H1 (cell line): ENCODE data around the gene USP38. TPM values are rescaled to one million over a fixed set of nuclear protein-coding genes. Genes with fewer than 3 reads are reported as not detected.

Experiments
- CTCF ChIA-PET: fragments of 300-600 bp; sonication (Branson Sonifier 250); formaldehyde crosslinking; loops from one replicate; lab custom pipeline; 2021; ENCODE audit not compliant: partially characterized antibody; lab: Charles Lee
- POLR2A ChIA-PET: fragments of 300-600 bp; sonication (Branson Sonifier 250); formaldehyde crosslinking; loops from one replicate; lab custom pipeline; 2021; ENCODE audit warnings: inconsistent platforms; ENCODE audit not compliant: partially characterized antibody; lab: Charles Lee
- DNase-seq, 2 experiments: peaks; one replicate each; pipeline versions ENCODE4 v3.0.0 to v3.0.0-alpha.2; 2010 to 2022; ENCODE audit warnings: low spot score in 2 of 2, low read depth in 1 of 2, mixed read lengths in 1 of 2
- FAIRE-seq: peaks from 2 replicates; lab custom pipeline; 2011; peaks lifted over from hg19 to GRCh38; lab: Jason Lieb, UNC
- H2AFZ ChIP-seq: 2 replicates; pipeline ENCODE4 v1.8.1; 2012; ENCODE audit warnings: low read length, inconsistent platforms
- H2AK5ac ChIP-seq: 2 replicates; pipeline ENCODE4 v1.6.1; 2013; ENCODE audit warnings: low read depth, low read length
- H2BK120ac ChIP-seq: replicated peaks from 2 replicates; pipeline ENCODE3; 2013; ENCODE audit warnings: low read depth, low read length, inconsistent platforms
- H2BK12ac ChIP-seq: 2 replicates; pipeline ENCODE4 v1.6.1; 2013; ENCODE audit warnings: low read depth, low read length
- H2BK15ac ChIP-seq: 2 replicates; pipeline ENCODE4 v1.6.1; 2013; ENCODE audit warnings: low read length
- H2BK20ac ChIP-seq: 2 replicates; pipeline ENCODE4 v1.6.1; 2013; ENCODE audit warnings: low read length
- H2BK5ac ChIP-seq: 2 replicates; pipeline ENCODE4 v1.6.1; 2013; ENCODE audit warnings: low read depth, low read length
- H3K14ac ChIP-seq: 2 replicates; pipeline ENCODE4 v1.6.1; 2013; ENCODE audit warnings: inconsistent platforms; ENCODE audit not compliant: insufficient read length
- H3K18ac ChIP-seq: 2 replicates; pipeline ENCODE4 v1.6.1; 2013; ENCODE audit warnings: low read length; ENCODE audit errors: extremely low read depth
- H3K23ac ChIP-seq: 2 replicates; pipeline ENCODE4 v1.6.1; 2013; ENCODE audit warnings: inconsistent platforms; ENCODE audit not compliant: insufficient read length
- H3K23me2 ChIP-seq: 2 replicates; pipeline ENCODE4 v1.6.1; 2013; ENCODE audit warnings: low read depth, low read length
- H3K27ac ChIP-seq: 2 replicates; pipeline ENCODE4 v1.6.1; 2011; ENCODE audit warnings: low read depth, low read length, inconsistent platforms
- H3K27me3 ChIP-seq, 4 experiments: replicated peaks in 1 of 4; 1 replicate in 1 of 4; 2 replicates in 3 of 4; pipeline versions ENCODE4 v1.6.1 to v1.8.1; 2011 to 2013; ENCODE audit warnings: low read length in 3 of 4, mild to moderate bottlenecking in 3 of 4, inconsistent platforms in 2 of 4, mixed read lengths in 2 of 4, moderate library complexity in 1 of 4; ENCODE audit not compliant: control insufficient read depth in 3 of 4, insufficient read depth in 3 of 4; ENCODE audit errors: extremely low read depth in 1 of 4
- H3K36me3 ChIP-seq, 4 experiments: 2 replicates each; pipeline versions ENCODE4 v1.6.1 to v1.8.1; 2011 to 2013; ENCODE audit warnings: mild to moderate bottlenecking in 4 of 4, low read length in 3 of 4, moderate library complexity in 2 of 4, control low read depth in 1 of 4, inconsistent platforms in 1 of 4; ENCODE audit not compliant: insufficient read depth in 4 of 4, control insufficient read depth in 2 of 4
- H3K4ac ChIP-seq: replicated peaks from 2 replicates; pipeline ENCODE3; 2013; ENCODE audit warnings: low read length, low read depth, mixed read lengths, inconsistent platforms; ENCODE audit not compliant: insufficient read length
- H3K4me1 ChIP-seq, 4 experiments: replicated peaks in 1 of 4; 1 replicate in 1 of 4; 2 replicates in 3 of 4; pipeline versions ENCODE4 v1.6.1 to v1.8.1; 2011 to 2013; ENCODE audit warnings: low read length in 3 of 4, inconsistent platforms in 2 of 4, mixed read lengths in 1 of 4; ENCODE audit not compliant: insufficient read depth in 4 of 4, control insufficient read depth in 3 of 4
- H3K4me2 ChIP-seq, 2 experiments: 2 replicates each; pipeline versions ENCODE4 v1.6.1 to v1.8.1; 2011 to 2013; ENCODE audit warnings: low read depth in 2 of 2, low read length in 2 of 2, control low read depth in 1 of 2, inconsistent platforms in 1 of 2, mild to moderate bottlenecking in 1 of 2; ENCODE audit not compliant: insufficient read depth in 1 of 2
- H3K4me3 ChIP-seq, 4 experiments: fragments of 200-600, 300-600 bp in 1 of 4; sonication (generic), shearing (Covaris generic), sonication (Bioruptor Twin) in 1 of 4; 2 replicates each; pipeline versions ENCODE4 v1.5.1 to v1.8.1; 2011 to 2016; ENCODE audit warnings: low read length in 4 of 4, low read depth in 3 of 4, control low read depth in 2 of 4, inconsistent platforms in 2 of 4, mild to moderate bottlenecking in 2 of 4, mixed read lengths in 1 of 4, moderate library complexity in 1 of 4; ENCODE audit not compliant: insufficient read depth in 2 of 4; ENCODE audit errors: extremely low read depth in 1 of 4
- H3K56ac ChIP-seq: replicated peaks from 2 replicates; pipeline ENCODE3; 2013; ENCODE audit warnings: low read depth, mild to moderate bottlenecking, mixed read lengths, low read length, inconsistent platforms; ENCODE audit not compliant: insufficient read length
- H3K79me1 ChIP-seq: 2 replicates; pipeline ENCODE4 v1.6.1; 2013; ENCODE audit warnings: low read depth, low read length, control low read depth
- H3K79me2 ChIP-seq, 2 experiments: 2 replicates each; pipeline versions ENCODE4 v1.6.1 to v1.8.1; 2012 to 2013; ENCODE audit warnings: low read length in 2 of 2, mild to moderate bottlenecking in 2 of 2, inconsistent platforms in 1 of 2; ENCODE audit not compliant: insufficient read depth in 2 of 2, control insufficient read depth in 1 of 2
- H3K9ac ChIP-seq, 4 experiments: replicated peaks in 1 of 4; 1 replicate in 1 of 4; 2 replicates in 3 of 4; pipeline versions ENCODE4 v1.6.1 to v1.8.1; 2011 to 2013; ENCODE audit warnings: low read depth in 3 of 4, low read length in 3 of 4, control low read depth in 2 of 4, mild to moderate bottlenecking in 2 of 4, moderate library complexity in 2 of 4, inconsistent platforms in 1 of 4; ENCODE audit errors: extremely low read depth in 1 of 4
- H3K9me3 ChIP-seq, 2 experiments: 2 replicates each; pipeline versions ENCODE4 v1.6.1 to v1.8.1; 2012 to 2013; ENCODE audit warnings: mild to moderate bottlenecking in 2 of 2, moderate library complexity in 2 of 2, control low read depth in 1 of 2, inconsistent platforms in 1 of 2, low read depth in 1 of 2, low read length in 1 of 2, mixed read lengths in 1 of 2; ENCODE audit not compliant: insufficient read depth in 2 of 2
- H4K20me1 ChIP-seq, 2 experiments: replicated peaks in 1 of 2; 2 replicates each; pipeline versions ENCODE3 to v1.8.1; 2011 to 2013; ENCODE audit warnings: inconsistent platforms in 2 of 2, low read length in 2 of 2, mild to moderate bottlenecking in 1 of 2; ENCODE audit not compliant: insufficient read depth in 2 of 2, control insufficient read depth in 1 of 2
- H4K5ac ChIP-seq: 2 replicates; pipeline ENCODE4 v1.6.1; 2013; ENCODE audit warnings: low read length, low read depth, mixed read lengths, inconsistent platforms; ENCODE audit not compliant: insufficient read length
- H4K8ac ChIP-seq: 2 replicates; pipeline ENCODE4 v1.8.0; 2013; ENCODE audit warnings: mild to moderate bottlenecking, moderate library complexity, low read length, inconsistent platforms; ENCODE audit not compliant: insufficient read depth; ENCODE audit errors: extremely low read depth
- H4K91ac ChIP-seq: replicated peaks from 2 replicates; pipeline ENCODE3; 2013; ENCODE audit warnings: low read length, mixed read lengths, inconsistent platforms; ENCODE audit not compliant: insufficient read length
- ATF3 ChIP-seq: IDR thresholded peaks from 2 replicates; pipeline ENCODE4 v1.6.1; 2011; ENCODE audit warnings: low read depth, mild to moderate bottlenecking, low read length; ENCODE audit not compliant: insufficient read depth
- CREB1 ChIP-seq: IDR thresholded peaks from 2 replicates; pipeline ENCODE4 v1.6.1; 2012; ENCODE audit warnings: inconsistent platforms
- EZH2 ChIP-seq: fragments of 200-600 bp; sonication (generic); IDR thresholded peaks from 2 replicates; pipeline ENCODE4 v1.7.1; 2012; ENCODE audit warnings: low read depth, mild to moderate bottlenecking, moderate library complexity, low read length, inconsistent platforms; ENCODE audit not compliant: severe bottlenecking
- FOSL1 ChIP-seq: IDR thresholded peaks from 2 replicates; pipeline ENCODE4 v1.6.1; 2011; ENCODE audit warnings: mild to moderate bottlenecking, low read depth, low read length, moderate library complexity; ENCODE audit not compliant: insufficient read depth
- MAFK ChIP-seq: IDR thresholded peaks from 2 replicates; pipeline ENCODE4 v1.6.1; 2012; ENCODE audit warnings: low read depth, mild to moderate bottlenecking, improper control_type of control experiment, low read length
- SAP30 ChIP-seq: fragments of 300-600 bp; sonication (generic); IDR thresholded peaks from 2 replicates; pipeline ENCODE4 v1.7.1; 2012; ENCODE audit warnings: low read length, moderate library complexity, mild to moderate bottlenecking, inconsistent platforms; ENCODE audit not compliant: insufficient read depth, insufficient replicate concordance
- SIN3A ChIP-seq, 2 experiments: IDR thresholded peaks in 1 of 2; conservative IDR thresholded peaks in 1 of 2; 2 replicates each; pipeline ENCODE4 v1.6.1; 2011 to 2012; ENCODE audit warnings: low read length in 2 of 2, improper control_type of control experiment in 1 of 2, low read depth in 1 of 2, mild to moderate bottlenecking in 1 of 2
- SP4 ChIP-seq: IDR thresholded peaks from 2 replicates; pipeline ENCODE4 v1.6.1; 2012; ENCODE audit warnings: low read length, inconsistent platforms
- WGBS, 2 experiments: shearing (Covaris generic) in 1 of 2; methylation state at CpG; one replicate each; pipeline versions ENCODE4 v1.1.6 to v1.1.7; 2013 to 2015; ENCODE audit warnings: low lambda C conversion rate in 2 of 2, mixed read lengths in 2 of 2, inconsistent platforms in 1 of 2, low coverage in 1 of 2, missing lambda C conversion rate in 1 of 2; ENCODE audit not compliant: insufficient replicate concordance in 2 of 2, insufficient coverage in 1 of 2, insufficient read length in 1 of 2; ENCODE audit errors: extremely low coverage in 1 of 2, missing lambda C conversion rate in 1 of 2; 5-methylcytosine and 5-hydroxymethylcytosine counted together
- polyA plus RNA-seq, 7 experiments: library from polyadenylated mRNA; depleted of rRNA in 3 of 7; stranded (reverse) in 5 of 7; unstranded in 2 of 7; fragments of >200 nt in 5 of 7; fragments of 200-250 nt in 2 of 7; gene quantifications; 1 replicate in 5 of 7; 2 replicates in 1 of 7; 4 replicates in 1 of 7; pipeline versions ENCODE4 v1.2.1 to v1.2.3, GENCODE V29; 2011 to 2013; ENCODE audit warnings: missing spikeins in 2 of 7, mixed read lengths in 2 of 7
- total RNA-seq: library from RNA; stranded (reverse); fragmentation: NEBNext Ultra II Directional; extraction: Animal tissue kit (Norgen Biotek cat#: 25700); gene quantifications from 2 replicates; pipeline ENCODE4 v1.2.1, GENCODE V29; 2021

Gene USP38
- total and polyA plus RNA-seq, 2 of the 8 experiments (the other 6 are each of a cell fraction or from before 2014, with no cell fraction given): 3.2 to 10.5 TPM

- H2BK20ac ChIP-seq: no peak overlapping the region
- H2BK120ac ChIP-seq: no peak overlapping the region
- WGBS, 2 experiments: 92% methylated on average over 2 of the region's 2 CpGs; no CpG with 5 or more reads in 1 of the 2 experiments
- no peaks in the 10 kb centered on the region for H4K20me1 ChIP-seq
- H2BK15ac ChIP-seq: no peak overlapping the region
- no peak overlapping the region for H4K8ac ChIP-seq
- no peak overlapping the region for H3K4me2 ChIP-seq
- H3K9me3 ChIP-seq: peaks cover 8 to 12% of the 10 kb centered on the region in 2 experiments; a peak in 2 of 4 replicates
- no peak overlapping the region for H3K27ac ChIP-seq
- H3K23ac ChIP-seq: no peak overlapping the region
- no peak overlapping the region for H2AK5ac ChIP-seq
- POLR2A ChIA-PET: no interaction called here
- no peak overlapping the region for H2AFZ ChIP-seq
- no peak overlapping the region for H3K18ac ChIP-seq
- no peak overlapping the region for H4K5ac ChIP-seq
- no peak overlapping the region for H3K56ac ChIP-seq
- no peak overlapping the region for H3K4me3 ChIP-seq
- no peaks in the 10 kb centered on the region for H3K79me2 ChIP-seq
- H3K79me1 ChIP-seq: no peaks in the 10 kb centered on the region
- no peak for DNase-seq
- H2BK5ac ChIP-seq: no peak overlapping the region
- no peaks in the 10 kb centered on the region; a peak in 1 of 8 replicates for H3K36me3 ChIP-seq
- no peak for TF ChIP-seq MAFK
- no peak for TF ChIP-seq SP4
- TF ChIP-seq SAP30: no peak
- no peak for TF ChIP-seq CREB1
- TF ChIP-seq SIN3A (conservative IDR thresholded peaks at IDR 0.05 in 1 of 2, IDR thresholded peaks at IDR 0.05 in 1 of 2; ENCODE audit: low read depth in 1 of 2, low read length in 2 of 2): no peak
- TF ChIP-seq EZH2: no peak
- TF ChIP-seq FOSL1: no peak
- TF ChIP-seq ATF3: no peak
- TF ChIP-seq, all 59 proteins: peak for 0
- Histone ChIP-seq H3K4ac (no peak overlapping the region), H3K23me2 (no peaks in the 10 kb centered on the region), H2BK12ac (no peak overlapping the region), H4K91ac (no peak overlapping the region), H3K4me1 (no peaks in the 10 kb centered on the region), H3K14ac (no peak overlapping the region), H3K9ac (no peak overlapping the region), H3K27me3 (no peaks in the 10 kb centered on the region)
- CTCF ChIA-PET: no interaction called here
- no peak for FAIRE-seq
These were observed 58.3 kb downstream of the USP38 start for GRCh38 chr4:143243041-143243440.
